Measurements from ENCODE around the gene SLC2A3. TPM values are rescaled to one million over a fixed set of nuclear protein-coding genes. Genes with fewer than 3 reads are reported as not detected.
A peak's percentile ranks its signal among the peaks of the same experiment; 100 is the strongest.

SLC2A3 gene
- total and polyA plus RNA-seq, 9 of the 15 experiments (the other 6 are each of a cell fraction or from before 2014, with no cell fraction given): 67.3 to 491 (median 104) TPM

DNA sequence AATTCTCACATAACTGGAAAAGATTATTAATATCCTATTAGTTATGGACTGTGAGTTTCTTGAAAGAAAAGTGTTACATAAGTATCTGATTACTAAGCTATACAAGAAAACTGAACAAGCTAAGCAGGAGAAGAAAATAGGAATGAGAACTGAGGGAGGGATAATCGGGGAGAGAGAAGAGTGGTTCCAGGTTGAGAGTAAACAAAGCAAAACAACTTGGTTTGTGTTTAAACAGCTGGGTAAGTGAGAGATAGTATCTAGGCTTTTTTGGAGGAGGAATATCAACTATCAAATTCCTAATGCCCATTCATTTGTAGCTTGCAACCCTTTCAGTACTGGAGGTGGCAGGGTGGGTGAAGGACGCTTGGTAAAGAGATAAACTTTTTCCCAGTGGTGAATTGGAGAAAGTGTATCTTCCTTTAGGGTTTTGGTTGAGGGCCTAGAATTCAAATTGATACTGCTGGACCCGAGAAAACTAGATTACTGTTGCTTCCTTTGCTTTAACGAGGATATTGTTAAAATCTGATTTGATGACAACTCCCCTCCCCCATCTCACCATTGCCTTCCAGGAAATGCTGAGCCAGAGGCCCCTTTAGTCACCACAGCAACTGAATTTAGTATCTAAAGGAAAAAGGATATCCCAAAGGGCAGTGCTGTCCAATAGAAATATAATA, 2.0 kb upstream of the SLC2A3 start (continued):
- TF ChIP-seq, protein P1, sequence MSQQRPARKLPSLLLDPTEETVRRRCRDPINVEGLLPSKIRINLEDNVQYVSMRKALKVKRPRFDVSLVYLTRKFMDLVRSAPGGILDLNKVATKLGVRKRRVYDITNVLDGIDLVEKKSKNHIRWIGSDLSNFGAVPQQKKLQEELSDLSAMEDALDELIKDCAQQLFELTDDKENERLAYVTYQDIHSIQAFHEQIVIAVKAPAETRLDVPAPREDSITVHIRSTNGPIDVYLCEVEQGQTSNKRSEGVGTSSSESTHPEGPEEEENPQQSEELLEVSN (IDR thresholded peaks at IDR 0.05; ENCODE audit: borderline replicate concordance in 1 of 2, extremely low read depth in 1 of 2, insufficient read depth in 1 of 2, insufficient read length in 1 of 2, low read depth in 1 of 2, low read length in 1 of 2, poor library complexity in 1 of 2, severe bottlenecking in 1 of 2): no peak
- TF ChIP-seq SIN3A (IDR thresholded peaks at IDR 0.05; ENCODE audit: borderline replicate concordance in 2 of 2, control insufficient read depth in 1 of 2, low read depth in 2 of 2, low read length in 2 of 2) (no peak), THRAP3 (IDR thresholded peaks at IDR 0.05; ENCODE audit: borderline replicate concordance) (no peak), TAF9B (IDR thresholded peaks at IDR 0.05; ENCODE audit: partially characterized antibody) (peak; percentile 14), DDX20 (tag; IDR thresholded peaks at IDR 0.05; ENCODE audit: low read depth) (no peak), NFE2 (IDR thresholded peaks at IDR 0.05; ENCODE audit: low read depth) (peak; percentile 38; the same call in 1 of the 2 replicates), PRPF4 (IDR thresholded peaks at IDR 0.05; ENCODE audit: insufficient read depth, low read depth, low read length, poor library complexity, severe bottlenecking) (no peak), ZNF583 (CRISPR knock-in tag; IDR thresholded peaks at IDR 0.05) (no peak), ILK (tag; IDR thresholded peaks at IDR 0.05; ENCODE audit: borderline replicate concordance, low read depth) (no peak), RBM34 (IDR thresholded peaks at IDR 0.05; ENCODE audit: borderline replicate concordance, insufficient read depth, low read length) (no peak), PURB (CRISPR knock-in tag; IDR thresholded peaks at IDR 0.05; ENCODE audit: low read depth) (no peak), ETV5 (CRISPR knock-in tag; IDR thresholded peaks at IDR 0.05; ENCODE audit: low read depth) (no peak), GATAD2A (IDR thresholded peaks at IDR 0.05) (0 out of 2 replicates have a peak, but pooled peaks have one; percentile 58), ZFPM2 (CRISPR knock-in tag; IDR thresholded peaks at IDR 0.05) (no peak), MCM2 (IDR thresholded peaks at IDR 0.05; ENCODE audit: low read depth) (no peak), TEAD2 (tag; IDR thresholded peaks at IDR 0.05) (no peak), PCBP2 (IDR thresholded peaks at IDR 0.05; ENCODE audit: low read depth, low read length, poor library complexity, severe bottlenecking) (no peak)
- TF ChIP-seq, protein P2, sequence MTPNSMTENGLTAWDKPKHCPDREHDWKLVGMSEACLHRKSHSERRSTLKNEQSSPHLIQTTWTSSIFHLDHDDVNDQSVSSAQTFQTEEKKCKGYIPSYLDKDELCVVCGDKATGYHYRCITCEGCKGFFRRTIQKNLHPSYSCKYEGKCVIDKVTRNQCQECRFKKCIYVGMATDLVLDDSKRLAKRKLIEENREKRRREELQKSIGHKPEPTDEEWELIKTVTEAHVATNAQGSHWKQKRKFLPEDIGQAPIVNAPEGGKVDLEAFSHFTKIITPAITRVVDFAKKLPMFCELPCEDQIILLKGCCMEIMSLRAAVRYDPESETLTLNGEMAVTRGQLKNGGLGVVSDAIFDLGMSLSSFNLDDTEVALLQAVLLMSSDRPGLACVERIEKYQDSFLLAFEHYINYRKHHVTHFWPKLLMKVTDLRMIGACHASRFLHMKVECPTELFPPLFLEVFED (CRISPR knock-in tag; conservative IDR thresholded peaks at IDR 0.05): no peak
- TF ChIP-seq, protein P3, sequence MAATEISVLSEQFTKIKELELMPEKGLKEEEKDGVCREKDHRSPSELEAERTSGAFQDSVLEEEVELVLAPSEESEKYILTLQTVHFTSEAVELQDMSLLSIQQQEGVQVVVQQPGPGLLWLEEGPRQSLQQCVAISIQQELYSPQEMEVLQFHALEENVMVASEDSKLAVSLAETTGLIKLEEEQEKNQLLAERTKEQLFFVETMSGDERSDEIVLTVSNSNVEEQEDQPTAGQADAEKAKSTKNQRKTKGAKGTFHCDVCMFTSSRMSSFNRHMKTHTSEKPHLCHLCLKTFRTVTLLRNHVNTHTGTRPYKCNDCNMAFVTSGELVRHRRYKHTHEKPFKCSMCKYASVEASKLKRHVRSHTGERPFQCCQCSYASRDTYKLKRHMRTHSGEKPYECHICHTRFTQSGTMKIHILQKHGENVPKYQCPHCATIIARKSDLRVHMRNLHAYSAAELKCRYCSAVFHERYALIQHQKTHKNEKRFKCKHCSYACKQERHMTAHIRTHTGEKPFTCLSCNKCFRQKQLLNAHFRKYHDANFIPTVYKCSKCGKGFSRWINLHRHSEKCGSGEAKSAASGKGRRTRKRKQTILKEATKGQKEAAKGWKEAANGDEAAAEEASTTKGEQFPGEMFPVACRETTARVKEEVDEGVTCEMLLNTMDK (IDR thresholded peaks at IDR 0.05; ENCODE audit: borderline replicate concordance, insufficient read depth, low read depth, low read length, poor library complexity, severe bottlenecking): no peak
- TF ChIP-seq, protein P4, sequence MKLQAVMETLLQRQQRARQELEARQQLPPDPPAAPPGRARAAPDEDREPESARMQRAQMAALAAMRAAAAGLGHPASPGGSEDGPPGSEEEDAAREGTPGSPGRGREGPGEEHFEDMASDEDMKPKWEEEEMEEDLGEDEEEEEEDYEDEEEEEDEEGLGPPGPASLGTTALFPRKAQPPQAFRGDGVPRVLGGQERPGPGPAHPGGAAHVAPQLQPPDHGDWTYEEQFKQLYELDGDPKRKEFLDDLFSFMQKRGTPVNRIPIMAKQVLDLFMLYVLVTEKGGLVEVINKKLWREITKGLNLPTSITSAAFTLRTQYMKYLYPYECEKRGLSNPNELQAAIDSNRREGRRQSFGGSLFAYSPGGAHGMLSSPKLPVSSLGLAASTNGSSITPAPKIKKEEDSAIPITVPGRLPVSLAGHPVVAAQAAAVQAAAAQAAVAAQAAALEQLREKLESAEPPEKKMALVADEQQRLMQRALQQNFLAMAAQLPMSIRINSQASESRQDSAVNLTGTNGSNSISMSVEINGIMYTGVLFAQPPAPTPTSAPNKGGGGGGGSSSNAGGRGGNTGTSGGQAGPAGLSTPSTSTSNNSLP (IDR thresholded peaks at IDR 0.05; ENCODE audit: borderline replicate concordance, low read depth, low read length): peak; percentile 38; the same call in 1 of the 2 replicates

Measured in K562 (cell line).